ENCODE measurements around the gene PNPLA7. TPM values are rescaled to one million over a fixed set of nuclear protein-coding genes. Genes with fewer than 3 reads are reported as not detected.

Gene PNPLA7
- total and polyA plus RNA-seq, 5 donors: 5.5 to 13.0 (median 7.6) TPM

DNA sequence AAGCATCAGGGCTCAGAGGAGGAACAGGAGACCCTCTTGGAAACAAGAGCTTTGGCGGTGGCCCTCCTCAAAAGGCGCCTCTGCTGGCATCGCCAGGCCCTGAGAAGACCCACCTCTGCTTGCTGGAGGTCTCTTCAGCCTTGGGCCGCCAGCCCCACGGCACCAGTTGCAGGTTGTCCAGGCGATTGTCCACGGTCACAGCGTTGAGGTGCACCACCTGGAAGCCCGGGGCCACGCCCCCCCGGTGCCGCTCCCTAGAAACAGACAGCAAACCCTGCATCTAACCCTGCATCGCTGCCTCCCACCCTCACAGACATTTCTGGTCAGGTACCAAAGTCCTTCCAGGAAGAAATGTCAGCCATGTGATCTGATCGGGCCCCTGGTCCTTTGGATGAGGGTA is 36.7 kb upstream of the PNPLA7 start:
- peaks cover 4% of the 10 kb centered on the region for H3K4me1 ChIP-seq (ENCODE audit: control insufficient read depth, insufficient read depth, low read length)
- H3K9me3 ChIP-seq (ENCODE audit: control insufficient read depth, low read length): no peaks in the 10 kb centered on the region
- 92% methylated on average over 14 of the region's 14 CpGs for WGBS
- intact Hi-C loops (cut with DNase I): no loop called here
- no peaks in the 10 kb centered on the region for H3K27me3 ChIP-seq (ENCODE audit: control insufficient read depth, insufficient read depth)
- ATAC-seq (no peak), DNase-seq (peak in 1 of 3 donors; percentile 43)
- no peak overlapping the region for H3K4me3 ChIP-seq (ENCODE audit: low read length)
- H3K27ac ChIP-seq (ENCODE audit: low read length): no peak overlapping the region

GRCh38 chr9:137583957-137584356 is 33.8 kb upstream of the PNPLA7 start:
- DNase-seq: peak in 1 of 3 donors; percentile 30
- 77% methylated on average over 8 of the region's 8 CpGs for WGBS
- no peak overlapping the region for H3K27ac ChIP-seq (ENCODE audit: low read length)
- no peak for ATAC-seq
- no peaks in the 10 kb centered on the region for H3K4me1 ChIP-seq (ENCODE audit: control insufficient read depth, insufficient read depth, low read length)
- no peak overlapping the region for H3K4me3 ChIP-seq (ENCODE audit: low read length)
- no peaks in the 10 kb centered on the region for H3K27me3 ChIP-seq (ENCODE audit: control insufficient read depth, insufficient read depth)
- intact Hi-C loops (cut with DNase I): no loop called here
- H3K9me3 ChIP-seq (ENCODE audit: control insufficient read depth, low read length): no peaks in the 10 kb centered on the region

DNA sequence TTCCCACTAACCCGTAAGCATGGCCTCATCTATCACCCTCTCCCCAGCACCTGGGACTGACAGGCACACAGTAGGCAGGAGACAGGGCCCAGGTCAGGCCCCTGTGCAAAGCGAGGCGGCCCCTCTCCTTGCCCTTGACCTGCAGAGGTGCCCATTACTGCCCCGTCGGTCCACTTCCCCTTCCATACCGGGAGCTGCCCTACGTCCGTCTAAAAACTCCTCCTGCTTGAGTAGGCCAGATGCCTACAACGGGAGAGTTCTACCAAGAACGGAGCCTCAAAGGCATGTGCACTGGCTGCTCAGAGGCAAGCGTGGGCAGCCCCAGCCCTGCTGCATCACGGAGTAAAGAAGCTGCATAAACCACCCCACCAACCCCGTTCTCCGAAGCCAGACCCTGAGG is 33.1 kb upstream of the PNPLA7 start:
- WGBS: 87% methylated on average over 14 of the region's 14 CpGs
- no peak for ATAC-seq
- intact Hi-C loops (cut with DNase I): no loop called here
- H3K27ac ChIP-seq (ENCODE audit: low read length): no peak overlapping the region
- DNase-seq: peak in 1 of 3 donors; percentile 37
- H3K27me3 ChIP-seq (ENCODE audit: control insufficient read depth, insufficient read depth): no peaks in the 10 kb centered on the region
- H3K9me3 ChIP-seq (ENCODE audit: control insufficient read depth, low read length): no peaks in the 10 kb centered on the region
- H3K4me3 ChIP-seq (ENCODE audit: low read length): no peak overlapping the region
- H3K4me1 ChIP-seq (ENCODE audit: control insufficient read depth, insufficient read depth, low read length): no peaks in the 10 kb centered on the region

GRCh38 chr9:137582286-137582860 is 32.2 kb upstream of the PNPLA7 start:
- ATAC-seq: no peak

DNA sequence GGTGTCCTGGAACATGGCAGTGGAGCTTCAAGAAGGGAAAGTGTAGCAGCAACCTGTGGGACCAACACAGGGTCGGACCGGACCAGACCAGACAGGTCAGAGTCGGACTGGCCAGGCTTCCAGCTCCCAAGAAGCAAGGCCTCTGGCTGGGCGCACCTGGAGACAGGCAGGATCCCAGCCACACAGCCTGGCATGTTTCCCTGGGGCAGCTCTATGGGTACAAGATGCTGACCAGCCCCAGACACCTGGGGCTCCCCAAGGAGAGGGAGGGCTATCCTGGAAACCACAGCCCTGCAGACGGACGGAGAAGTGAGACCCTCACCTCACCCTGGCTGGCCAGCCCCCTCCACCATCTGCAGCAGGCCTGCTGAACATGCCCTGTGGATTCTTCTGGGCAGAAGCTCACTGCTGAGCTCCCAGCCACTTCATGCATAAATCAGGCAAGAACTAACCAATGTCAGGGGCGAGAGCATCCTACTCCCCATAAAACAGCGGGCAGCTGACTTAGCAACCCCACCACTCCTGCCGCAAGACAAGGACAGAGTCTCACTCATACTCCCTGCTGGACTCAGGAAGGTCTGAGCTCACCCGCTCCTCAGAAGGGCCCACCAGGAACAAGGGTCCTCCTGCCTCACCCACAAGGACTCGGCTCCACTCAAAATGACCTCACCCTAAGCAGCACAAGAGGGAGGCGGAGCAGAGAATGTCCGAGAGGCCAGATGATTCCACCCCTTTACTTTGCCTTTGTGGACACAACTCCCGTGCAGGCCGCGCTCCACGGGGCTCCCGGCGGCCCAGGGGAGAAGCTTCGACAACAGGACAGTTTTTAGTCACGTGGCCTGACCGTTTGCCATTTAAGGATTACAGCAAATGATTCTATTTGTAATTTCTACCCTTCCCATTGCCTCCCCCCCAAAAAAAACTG is 31.4 kb upstream of the PNPLA7 start:
- no peak overlapping the region for H3K27ac ChIP-seq (ENCODE audit: low read length)
- no peaks in the 10 kb centered on the region for H3K27me3 ChIP-seq (ENCODE audit: control insufficient read depth, insufficient read depth)
- H3K9me3 ChIP-seq (ENCODE audit: control insufficient read depth, low read length): no peaks in the 10 kb centered on the region
- intact Hi-C loops (cut with DNase I): no loop called here
- no peak for ATAC-seq
- 89% methylated on average over 22 of the region's 22 CpGs for WGBS
- H3K4me1 ChIP-seq (ENCODE audit: control insufficient read depth, insufficient read depth, low read length): peaks cover 2% of the 10 kb centered on the region
- peak in 2 of 3 donors; percentile 54 to 60 for DNase-seq
- no peak overlapping the region for H3K4me3 ChIP-seq (ENCODE audit: low read length)

More at GRCh38 chr9:137582286-137582860, 32.2 kb upstream of the PNPLA7 start:
- H3K4me3 ChIP-seq (ENCODE audit: low read length): no peak overlapping the region
- peak in 1 of 3 donors; percentile 47 for DNase-seq
- WGBS: 81% methylated on average over 20 of the region's 20 CpGs
- H3K27me3 ChIP-seq (ENCODE audit: control insufficient read depth, insufficient read depth): no peaks in the 10 kb centered on the region
- no peaks in the 10 kb centered on the region for H3K9me3 ChIP-seq (ENCODE audit: control insufficient read depth, low read length)
- intact Hi-C loops (cut with DNase I): no loop called here
- no peak overlapping the region for H3K27ac ChIP-seq (ENCODE audit: low read length)
- H3K4me1 ChIP-seq (ENCODE audit: control insufficient read depth, insufficient read depth, low read length): peaks cover under 1% of the 10 kb centered on the region

- Histone ChIP-seq H3K9me3 (ENCODE audit: control insufficient read depth, low read length) (no peaks in the 10 kb centered on the region), H3K4me1 (ENCODE audit: control insufficient read depth, insufficient read depth, low read length) (peaks cover 2% of the 10 kb centered on the region), H3K4me3 (ENCODE audit: low read length) (no peak overlapping the region), H3K27ac (ENCODE audit: low read length) (no peak overlapping the region), H3K27me3 (ENCODE audit: control insufficient read depth, insufficient read depth) (no peaks in the 10 kb centered on the region)
- intact Hi-C loops (cut with DNase I): no loop called here
- ATAC-seq (no peak), DNase-seq (no peak)
- 93% methylated on average over 4 of the region's 4 CpGs for WGBS
Observed at GRCh38 chr9:137580954-137581322, 30.7 kb upstream of the PNPLA7 start.

GRCh38 chr9:137580209-137580953 is 30.2 kb upstream of the PNPLA7 start:
- Histone ChIP-seq H3K4me3 (ENCODE audit: low read length) (no peak overlapping the region), H3K27me3 (ENCODE audit: control insufficient read depth, insufficient read depth) (no peaks in the 10 kb centered on the region), H3K9me3 (ENCODE audit: control insufficient read depth, low read length) (no peaks in the 10 kb centered on the region), H3K4me1 (ENCODE audit: control insufficient read depth, insufficient read depth, low read length) (peaks cover 2% of the 10 kb centered on the region), H3K27ac (ENCODE audit: low read length) (no peak overlapping the region)
- ATAC-seq (no peak), DNase-seq (peak in 1 of 3 donors; percentile 63)
- intact Hi-C loops (cut with DNase I): no loop called here
- WGBS: 88% methylated on average over 23 of the region's 23 CpGs

DNA sequence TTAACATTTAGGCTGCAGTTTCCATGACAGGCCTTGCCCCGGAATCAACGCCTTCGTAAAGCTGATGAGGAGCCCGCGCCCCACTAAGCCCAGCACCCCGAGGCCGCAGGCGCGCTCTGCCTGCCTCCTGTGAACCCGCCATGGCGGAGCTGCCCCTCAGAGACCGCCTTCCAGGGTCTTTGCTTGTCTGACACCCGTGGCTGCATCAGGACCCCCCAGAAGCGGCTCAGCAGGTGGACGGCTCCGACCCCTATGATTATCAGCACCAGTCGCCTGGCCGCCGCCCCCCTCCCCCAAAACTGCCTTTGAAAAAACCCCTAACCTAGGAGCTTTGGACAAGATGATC is 29.0 kb upstream of the PNPLA7 start:
- DNase-seq (peak in 1 of 3 donors; percentile 74), ATAC-seq (peak in 1 of 2 donors; percentile 35)
- Histone ChIP-seq H3K4me3 (ENCODE audit: low read length) (peak overlapping the region; percentile 59), H3K4me1 (ENCODE audit: control insufficient read depth, insufficient read depth, low read length) (peaks cover 5% of the 10 kb centered on the region), H3K9me3 (ENCODE audit: control insufficient read depth, low read length) (no peaks in the 10 kb centered on the region), H3K27me3 (ENCODE audit: control insufficient read depth, insufficient read depth) (no peaks in the 10 kb centered on the region), H3K27ac (ENCODE audit: low read length) (peak overlapping the region; percentile 25)
- 24% methylated on average over 19 of the region's 19 CpGs for WGBS
- intact Hi-C loops (cut with DNase I): no loop called here

DNA sequence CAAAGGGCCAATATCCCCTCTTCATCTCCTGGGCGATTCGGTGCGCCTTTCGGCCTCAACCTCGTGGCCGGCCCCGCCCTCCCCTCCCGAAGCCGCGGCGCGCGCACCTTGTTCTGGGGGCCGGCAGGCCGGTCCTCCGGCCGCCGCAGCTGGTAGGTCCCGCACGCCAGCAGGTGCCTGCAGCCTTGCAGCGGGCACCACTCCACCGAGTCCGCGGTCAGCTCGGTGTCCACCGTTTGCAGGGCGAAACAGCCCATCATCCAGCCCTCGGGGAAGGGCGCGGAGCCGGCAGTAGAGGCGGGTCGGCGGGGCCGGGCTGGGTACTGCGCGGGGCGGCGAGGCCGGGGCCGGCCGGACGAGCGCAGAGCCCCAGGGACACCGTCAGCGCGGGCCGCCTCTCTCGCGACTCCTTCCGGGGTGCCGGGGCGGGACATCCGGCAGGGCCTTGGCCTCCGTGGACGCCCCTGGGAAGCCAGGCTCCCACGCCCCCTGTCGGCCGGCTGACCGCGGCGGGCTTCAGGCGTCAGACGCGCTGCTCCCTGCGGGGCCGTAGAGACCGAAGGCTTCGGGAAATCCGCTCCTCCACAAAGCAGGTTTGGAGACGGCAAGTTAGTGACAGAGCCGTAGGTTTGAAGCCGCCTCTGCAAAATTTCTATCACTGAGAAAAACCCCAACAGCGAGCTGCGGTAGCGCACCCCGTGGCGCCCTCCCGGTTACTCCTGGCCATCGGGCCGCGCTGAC is 28.5 kb upstream of the PNPLA7 start, which contains the start of gene DPH7:
Gene DPH7 (minus strand): TSS at position 408 of the 741 bp plus-strand sequence. CDS start 148 bp downstream, at position 260.
- Histone ChIP-seq H3K9me3 (ENCODE audit: control insufficient read depth, low read length) (no peaks in the 10 kb centered on the region), H3K27ac (ENCODE audit: low read length) (peak within 1 kb of the TSS; percentile 27), H3K4me1 (ENCODE audit: control insufficient read depth, insufficient read depth, low read length) (peaks cover 5% of the 10 kb centered on the region), H3K4me3 (ENCODE audit: low read length) (peak within 1 kb of the TSS; percentile 59), H3K27me3 (ENCODE audit: control insufficient read depth, insufficient read depth) (no peaks in the 10 kb centered on the region)
- DNase-seq (peak; percentile 97 to 99 (median 99)), ATAC-seq (peak; percentile 95 to 96)
- 2% methylated on average over 82 of the region's 82 CpGs for WGBS
- intact Hi-C loops (cut with DNase I): no loop called here

- ATAC-seq: peak in 1 of 2 donors; percentile 33
- Histone ChIP-seq H3K9me3 (ENCODE audit: control insufficient read depth, low read length) (no peaks in the 10 kb centered on the region), H3K4me1 (ENCODE audit: control insufficient read depth, insufficient read depth, low read length) (peaks cover 5% of the 10 kb centered on the region), H3K4me3 (ENCODE audit: low read length) (no peak overlapping the region), H3K27ac (ENCODE audit: low read length) (peak overlapping the region; percentile 26), H3K27me3 (ENCODE audit: control insufficient read depth, insufficient read depth) (no peaks in the 10 kb centered on the region)
- intact Hi-C loops (cut with DNase I): no loop called here
- WGBS: 55% methylated on average over 12 of the region's 12 CpGs
- peak in 1 of 3 donors; percentile 55 for DNase-seq
Observed at GRCh38 chr9:137575716-137576411, 25.7 kb upstream of the PNPLA7 start.
